ENCODE data around the gene FAM234A. TPM values are rescaled to one million over a fixed set of nuclear protein-coding genes. Genes with fewer than 3 reads are reported as not detected.
"Not testable (repeated sequence)": the region's sequence is repeated elsewhere in the genome, so short reads cannot be mapped to it uniquely, and the experiment has no call there.

The FAM234A gene
- total RNA-seq, 1 experiment from 2014 or later: 72.4 TPM

GRCh38 chr16:228151-228851 lies 6.3 kb upstream of the FAM234A start:
- ChIA-PET POLR2A (ENCODE audit: low non-redundant PET) (interaction anchor here (0.6 kb wide), 1 partner anchor 12 kb away, joined by 14 read pairs; no protein-coding TSS in a partner anchor), CTCF (interaction anchor here (0.7 kb wide), 1 partner anchor 131 kb away, joined by 3 read pairs; no protein-coding TSS in a partner anchor)
- no peak for DNase-seq (ENCODE audit: low spot score)
- peaks cover 11% of the 10 kb centered on the region for H3K4me1 ChIP-seq (ENCODE audit: insufficient read depth, low read length, poor library complexity, severe bottlenecking)
- H3K27me3 ChIP-seq (replicated peaks; ENCODE audit: insufficient read depth, low read depth, low read length, poor library complexity): no peaks in the 10 kb centered on the region
- H3K36me3 ChIP-seq (ENCODE audit: insufficient read depth, low read length, poor library complexity, severe bottlenecking): peaks cover 43% of the 10 kb centered on the region
- H3K9me3 ChIP-seq (ENCODE audit: low read depth, low read length, poor library complexity, severe bottlenecking): no peaks in the 10 kb centered on the region
- H3K4me3 ChIP-seq (ENCODE audit: low read depth, low read length, poor library complexity, severe bottlenecking): peak overlapping the region; percentile 91
- intact Hi-C loops (cut with micrococcal nuclease; ENCODE audit: unreplicated experiment): no loop called here
- TF ChIP-seq EZH2 (IDR thresholded peaks at IDR 0.05; ENCODE audit: borderline replicate concordance, low read depth, low read length, poor library complexity, severe bottlenecking): no peak
- TF ChIP-seq, protein P1, sequence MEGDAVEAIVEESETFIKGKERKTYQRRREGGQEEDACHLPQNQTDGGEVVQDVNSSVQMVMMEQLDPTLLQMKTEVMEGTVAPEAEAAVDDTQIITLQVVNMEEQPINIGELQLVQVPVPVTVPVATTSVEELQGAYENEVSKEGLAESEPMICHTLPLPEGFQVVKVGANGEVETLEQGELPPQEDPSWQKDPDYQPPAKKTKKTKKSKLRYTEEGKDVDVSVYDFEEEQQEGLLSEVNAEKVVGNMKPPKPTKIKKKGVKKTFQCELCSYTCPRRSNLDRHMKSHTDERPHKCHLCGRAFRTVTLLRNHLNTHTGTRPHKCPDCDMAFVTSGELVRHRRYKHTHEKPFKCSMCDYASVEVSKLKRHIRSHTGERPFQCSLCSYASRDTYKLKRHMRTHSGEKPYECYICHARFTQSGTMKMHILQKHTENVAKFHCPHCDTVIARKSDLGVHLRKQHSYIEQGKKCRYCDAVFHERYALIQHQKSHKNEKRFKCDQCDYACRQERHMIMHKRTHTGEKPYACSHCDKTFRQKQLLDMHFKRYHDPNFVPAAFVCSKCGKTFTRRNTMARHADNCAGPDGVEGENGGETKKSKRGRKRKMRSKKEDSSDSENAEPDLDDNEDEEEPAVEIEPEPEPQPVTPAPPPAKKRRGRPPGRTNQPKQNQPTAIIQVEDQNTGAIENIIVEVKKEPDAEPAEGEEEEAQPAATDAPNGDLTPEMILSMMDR (conservative IDR thresholded peaks at IDR 0.05; ENCODE audit: low read depth, low read length): no peak
- peak overlapping the region; percentile 98 for H3K27ac ChIP-seq (ENCODE audit: low read depth, low read length, poor library complexity, severe bottlenecking)
- TSS peak; percentile 48 for BruUV-seq (replicated peaks)

- ChIA-PET CTCF (interaction anchor here (0.6 to 0.7 kb wide), 2 partner anchors 54 to 132 kb away, joined by 3 read pairs; no protein-coding TSS in a partner anchor), POLR2A (ENCODE audit: low non-redundant PET) (interaction anchor here (0.5 kb wide), 1 partner anchor 751 kb away, joined by 4 read pairs; no protein-coding TSS in a partner anchor)
- DNase-seq (ENCODE audit: low spot score): peak; percentile 96
- intact Hi-C loops (cut with micrococcal nuclease; ENCODE audit: unreplicated experiment): no loop called here
- Histone ChIP-seq H3K27ac (ENCODE audit: low read depth, low read length, poor library complexity, severe bottlenecking) (peak within 1 kb of the TSS; percentile 98), H3K4me3 (ENCODE audit: low read depth, low read length, poor library complexity, severe bottlenecking) (peak within 1 kb of the TSS; percentile 91), H3K27me3 (replicated peaks; ENCODE audit: insufficient read depth, low read depth, low read length, poor library complexity) (no peaks in the 10 kb centered on the region), H3K9me3 (ENCODE audit: low read depth, low read length, poor library complexity, severe bottlenecking) (no peaks in the 10 kb centered on the region), H3K36me3 (ENCODE audit: insufficient read depth, low read length, poor library complexity, severe bottlenecking) (peaks cover 35% of the 10 kb centered on the region), H3K4me1 (ENCODE audit: insufficient read depth, low read length, poor library complexity, severe bottlenecking) (peaks cover 11% of the 10 kb centered on the region)
- TF ChIP-seq EZH2 (IDR thresholded peaks at IDR 0.05; ENCODE audit: borderline replicate concordance, low read depth, low read length, poor library complexity, severe bottlenecking): no peak
- TF ChIP-seq, protein P1 (conservative IDR thresholded peaks at IDR 0.05; ENCODE audit: low read depth, low read length): no peak
- TSS peak; percentile 75 for BruUV-seq (replicated peaks)
Measured at GRCh38 chr16:228852-229730, 5.5 kb upstream of the FAM234A start, which contains the start of gene LUC7L. Gene LUC7L (minus strand): TSS chr16:229449. CDS start chr16:229339, 110 bp downstream.

GRCh38 chr16:229731-230281 lies 4.8 kb upstream of the FAM234A start:
- Histone ChIP-seq H3K4me1 (ENCODE audit: insufficient read depth, low read length, poor library complexity, severe bottlenecking) (peaks cover 11% of the 10 kb centered on the region), H3K27me3 (replicated peaks; ENCODE audit: insufficient read depth, low read depth, low read length, poor library complexity) (no peaks in the 10 kb centered on the region), H3K9me3 (ENCODE audit: low read depth, low read length, poor library complexity, severe bottlenecking) (no peaks in the 10 kb centered on the region), H3K36me3 (ENCODE audit: insufficient read depth, low read length, poor library complexity, severe bottlenecking) (peaks cover 30% of the 10 kb centered on the region), H3K4me3 (ENCODE audit: low read depth, low read length, poor library complexity, severe bottlenecking) (peak overlapping the region; percentile 91), H3K27ac (ENCODE audit: low read depth, low read length, poor library complexity, severe bottlenecking) (peak overlapping the region; percentile 98)
- CTCF ChIA-PET: interaction anchor here (0.6 kb wide), 1 partner anchor 55 kb away, joined by 3 read pairs; no protein-coding TSS in a partner anchor
- POLR2A ChIA-PET (ENCODE audit: low non-redundant PET): interaction anchor here (0.5 kb wide), 1 partner anchor 750 kb away, joined by 4 read pairs; no protein-coding TSS in a partner anchor
- TF ChIP-seq, protein P1 (conservative IDR thresholded peaks at IDR 0.05; ENCODE audit: low read depth, low read length): no peak
- TF ChIP-seq EZH2 (IDR thresholded peaks at IDR 0.05; ENCODE audit: borderline replicate concordance, low read depth, low read length, poor library complexity, severe bottlenecking): no peak
- no TSS peak for BruUV-seq (replicated peaks)
- intact Hi-C loops (cut with micrococcal nuclease; ENCODE audit: unreplicated experiment): no loop called here
- DNase-seq (ENCODE audit: low spot score): no peak

DNA sequence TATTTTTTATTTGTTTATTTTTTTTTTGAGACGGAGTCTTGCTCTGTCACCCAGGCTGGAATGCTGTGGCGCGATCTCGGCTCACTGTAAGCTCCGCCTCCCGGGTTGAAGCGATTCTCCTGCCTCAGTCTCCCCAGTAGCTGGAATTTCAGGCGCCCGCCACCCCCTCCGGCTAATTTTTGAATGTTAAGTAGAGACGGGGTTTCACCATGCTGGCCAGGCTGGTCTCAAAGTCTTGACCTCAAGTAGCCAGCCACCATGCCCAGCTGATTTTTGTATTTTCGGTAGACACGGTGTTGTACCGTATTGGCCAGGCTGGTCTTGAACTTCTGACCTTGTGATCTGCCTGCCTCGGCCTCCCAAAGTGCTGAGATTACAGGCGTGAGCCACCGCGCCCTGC lies 4.3 kb upstream of the FAM234A start:
- CTCF ChIA-PET; H3K4me3 ChIP-seq (ENCODE audit: low read depth, low read length, poor library complexity, severe bottlenecking); H3K27ac ChIP-seq (ENCODE audit: low read depth, low read length, poor library complexity, severe bottlenecking); DNase-seq (ENCODE audit: low spot score); H3K9me3 ChIP-seq (ENCODE audit: low read depth, low read length, poor library complexity, severe bottlenecking); BruUV-seq (replicated peaks); intact Hi-C loops (cut with micrococcal nuclease; ENCODE audit: unreplicated experiment); H3K27me3 ChIP-seq (replicated peaks; ENCODE audit: insufficient read depth, low read depth, low read length, poor library complexity); POLR2A ChIA-PET (ENCODE audit: low non-redundant PET): not testable (repeated sequence)
- H3K4me1 ChIP-seq (ENCODE audit: insufficient read depth, low read length, poor library complexity, severe bottlenecking): peaks cover 11% of the 10 kb centered on the region
- peaks cover 26% of the 10 kb centered on the region for H3K36me3 ChIP-seq (ENCODE audit: insufficient read depth, low read length, poor library complexity, severe bottlenecking)

All from A673 (cell line).